ENCODE measurements around the gene FREM3.
A peak's percentile ranks its signal among the peaks of the same experiment; 100 is the strongest.

The FREM3 gene

GRCh38 chr4:143658336-143658735 lies 42.1 kb downstream of the FREM3 start:
- DNase-seq, result no peak

- no peak for DNase-seq
These were observed 45.9 kb downstream of the FREM3 start for GRCh38 chr4:143654571-143654970.

- no peak for DNase-seq
These were observed 47.4 kb downstream of the FREM3 start for GRCh38 chr4:143653031-143653430.

GRCh38 chr4:143643399-143643798 lies 57.1 kb downstream of the FREM3 start:
- no peak for DNase-seq

- DNase-seq, result no peak
These were observed 57.9 kb downstream of the FREM3 start for GRCh38 chr4:143642611-143643010.

- no peak for DNase-seq
These were observed 59.1 kb downstream of the FREM3 start for GRCh38 chr4:143641361-143641760.

- no peak for DNase-seq
These were observed 65.7 kb downstream of the FREM3 start for GRCh38 chr4:143634763-143635162.

GRCh38 chr4:143633833-143634232 lies 66.6 kb downstream of the FREM3 start:
- no peak for DNase-seq

GRCh38 chr4:143626134-143626911 lies 74.2 kb downstream of the FREM3 start:
- peak; percentile 25 for DNase-seq

- no peak for DNase-seq
These were observed 74.8 kb downstream of the FREM3 start for GRCh38 chr4:143625632-143626031.

GRCh38 chr4:143623896-143624295 lies 76.6 kb downstream of the FREM3 start:
- no peak for DNase-seq

GRCh38 chr4:143618811-143619210 lies 81.7 kb downstream of the FREM3 start:
- no peak for DNase-seq

GRCh38 chr4:143617994-143618679 lies 82.3 kb downstream of the FREM3 start:
- DNase-seq, result peak; percentile 46

GRCh38 chr4:143616771-143617170 lies 83.7 kb downstream of the FREM3 start:
- DNase-seq, result no peak

GRCh38 chr4:143609492-143609891 lies 91.0 kb downstream of the FREM3 start:
- DNase-seq, result no peak

GRCh38 chr4:143606480-143606879 lies 94.0 kb downstream of the FREM3 start:
- no peak for DNase-seq

GRCh38 chr4:143599827-143600226 lies 100.6 kb downstream of the FREM3 start:
- DNase-seq, result no peak

- DNase-seq, result no peak
These were observed 101.7 kb downstream of the FREM3 start for GRCh38 chr4:143598816-143599215.

- no peak for DNase-seq
These were observed 103.2 kb downstream of the FREM3 start for GRCh38 chr4:143597276-143597675.

- DNase-seq, result no peak
These were observed 112.8 kb downstream of the FREM3 start for GRCh38 chr4:143587703-143588102.

GRCh38 chr4:143586080-143586479 lies 114.4 kb downstream of the FREM3 start:
- DNase-seq, result no peak

- no peak for DNase-seq
These were observed 114.9 kb downstream of the FREM3 start for GRCh38 chr4:143585548-143585947.

GRCh38 chr4:143581331-143581946 lies 119.0 kb downstream of the FREM3 start:
- DNase-seq, result no peak

GRCh38 chr4:143575331-143575730 lies 125.1 kb downstream of the FREM3 start:
- no peak for DNase-seq

Data from NCI-H226 (cell line).